Measurements from ENCODE around the gene PRSS36. TPM values are rescaled to one million over a fixed set of nuclear protein-coding genes. Genes with fewer than 3 reads are reported as not detected.

The PRSS36 gene
- total RNA-seq, 1 experiment from 2014 or later: 4.1 TPM

DNA sequence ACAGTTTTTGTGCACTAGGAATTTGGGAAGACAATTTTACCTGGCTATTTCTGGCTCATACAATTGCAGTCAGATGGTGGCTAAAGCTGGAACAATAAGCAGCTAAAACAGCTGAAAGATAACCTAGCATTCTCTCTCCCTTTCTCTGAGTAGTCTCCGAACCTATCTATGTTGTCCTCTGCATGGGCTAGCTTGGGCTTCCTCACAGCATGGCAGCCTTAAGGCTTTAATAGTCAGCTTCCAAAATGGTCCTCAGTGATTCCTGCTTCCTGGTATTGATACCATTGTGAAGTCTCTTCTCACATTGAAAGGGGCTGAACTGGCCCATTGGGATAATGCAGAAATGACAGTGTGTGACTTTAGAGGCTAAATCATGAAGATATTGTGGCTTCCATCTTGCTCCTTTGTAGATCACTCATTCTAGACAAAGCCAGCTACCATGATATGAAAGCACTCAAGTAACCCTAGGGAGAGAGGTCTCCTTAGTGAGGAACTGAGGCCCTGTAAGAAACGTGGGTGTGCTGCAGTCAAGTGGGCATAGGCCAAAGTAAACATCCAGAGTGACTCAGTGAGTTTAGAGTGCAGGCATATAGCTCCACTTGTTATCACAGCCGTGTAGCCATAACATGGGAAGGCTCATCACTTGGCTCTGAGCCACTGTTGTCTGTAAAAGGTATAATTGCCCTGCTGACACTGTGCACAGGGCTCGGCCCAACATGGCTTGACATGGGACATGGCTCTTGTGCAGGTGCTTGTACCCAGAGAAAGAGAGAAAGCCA is 49.8 kb downstream of the PRSS36 start:
- no peaks in the 10 kb centered on the region for H3K4me1 ChIP-seq (replicated peaks; ENCODE audit: insufficient read depth)
- intact Hi-C loops (cut with micrococcal nuclease; ENCODE audit: unreplicated experiment): loop anchor here (10.0 kb wide), 1 partner anchor 285 kb away; no protein-coding TSS in a partner anchor
- no peak overlapping the region for H3K4me2 ChIP-seq
- no peak overlapping the region for H3K4me3 ChIP-seq
- no peaks in the 10 kb centered on the region for H3K9me2 ChIP-seq (ENCODE audit: insufficient read depth)
- peaks cover 27% of the 10 kb centered on the region; the same call in 1 of the 2 replicates for H3F3A ChIP-seq (ENCODE audit: insufficient read depth, low read depth)
- no peaks in the 10 kb centered on the region for H3K36me3 ChIP-seq (ENCODE audit: low read depth)
- no peak overlapping the region for H3K27ac ChIP-seq
- POLR2A ChIA-PET (ENCODE audit: unreplicated experiment): interaction anchor here (0.6 kb wide), 1 partner anchor 15 kb away, joined by 3 read pairs; no protein-coding TSS in a partner anchor
- BruUV-seq (replicated peaks): no TSS peak
- CTCF ChIA-PET: interaction anchor here (0.7 kb wide), 1 partner anchor 274 kb away, joined by 4 read pairs; no protein-coding TSS in a partner anchor
- TF ChIP-seq EZH2 (IDR thresholded peaks at IDR 0.05; ENCODE audit: low read depth): no peak
- TF ChIP-seq CTCF (conservative IDR thresholded peaks at IDR 0.05): no peak
- no peaks in the 10 kb centered on the region for H4K20me1 ChIP-seq (ENCODE audit: insufficient read depth)
- DNase-seq: no peak
- H3K27me3 ChIP-seq (ENCODE audit: insufficient read depth, low read depth): no peaks in the 10 kb centered on the region
- no peak overlapping the region for H2AFZ ChIP-seq
- H3K79me2 ChIP-seq (ENCODE audit: low read depth): no peaks in the 10 kb centered on the region
- no peaks in the 10 kb centered on the region for H3K9me3 ChIP-seq (ENCODE audit: insufficient read depth, low read depth)

DNA sequence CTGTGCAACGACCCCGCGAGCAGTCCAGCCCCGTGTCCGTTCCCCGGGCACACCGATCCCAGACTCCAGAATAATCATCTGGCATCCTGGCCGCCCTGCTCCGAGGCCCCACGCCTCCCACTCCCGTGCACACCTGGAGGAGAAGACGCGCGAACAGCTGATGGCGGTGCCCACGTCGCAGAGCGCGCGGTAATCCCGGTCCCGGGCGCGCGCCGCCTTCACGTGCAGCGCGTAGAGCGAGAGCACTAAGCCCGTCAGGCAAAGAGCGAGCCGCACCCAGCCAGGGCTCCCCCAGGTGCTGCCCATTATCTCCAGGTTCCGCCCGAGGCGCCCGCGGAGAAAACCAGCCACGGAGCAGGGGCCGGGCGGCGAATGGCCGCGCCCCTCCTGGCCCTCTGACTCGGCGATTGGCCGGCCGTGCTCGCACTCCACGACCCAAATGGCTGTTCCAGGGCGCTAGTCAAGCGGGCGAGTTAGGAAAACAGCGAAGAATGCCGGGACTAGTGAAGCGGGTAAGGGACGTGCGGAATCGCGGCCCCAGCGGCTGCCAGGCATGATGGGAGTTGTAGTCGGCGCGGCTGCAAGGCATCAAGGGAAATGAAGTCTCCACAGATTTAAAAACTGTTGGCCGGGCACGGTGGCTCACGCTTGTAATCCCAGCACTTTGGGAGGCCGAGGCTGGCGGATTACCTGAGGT is 55.3 kb downstream of the PRSS36 start, which contains the start of gene VKORC1:
TSS of gene VKORC1 (minus strand) at position 374 of the 697 bp plus-strand sequence. CDS start at position 306, 68 bp downstream.
- Histone ChIP-seq H3K4me1 (replicated peaks; ENCODE audit: insufficient read depth) (0 out of 2 replicates have a peak, but pooled peaks cover 3% of the 10 kb centered on the region), H3K9me3 (ENCODE audit: insufficient read depth, low read depth) (no peaks in the 10 kb centered on the region), H3K36me3 (ENCODE audit: low read depth) (no peaks in the 10 kb centered on the region), H3K27me3 (ENCODE audit: insufficient read depth, low read depth) (no peaks in the 10 kb centered on the region), H3F3A (ENCODE audit: insufficient read depth, low read depth) (peaks cover 24% of the 10 kb centered on the region), H4K20me1 (ENCODE audit: insufficient read depth) (no peaks in the 10 kb centered on the region), H2AFZ (peak within 1 kb of the TSS; percentile 97), H3K4me2 (peak within 1 kb of the TSS; percentile 90), H3K4me3 (peak within 1 kb of the TSS; percentile 71), H3K9me2 (ENCODE audit: insufficient read depth) (no peaks in the 10 kb centered on the region), H3K27ac (peak within 1 kb of the TSS; percentile 35), H3K79me2 (ENCODE audit: low read depth) (peaks cover 4% of the 10 kb centered on the region; the same call in 1 of the 2 replicates)
- no peak for TF ChIP-seq CTCF (conservative IDR thresholded peaks at IDR 0.05)
- TF ChIP-seq EZH2 (IDR thresholded peaks at IDR 0.05; ENCODE audit: low read depth): no peak
- CTCF ChIA-PET: interaction anchor here (0.7 to 1.5 kb wide), 2 partner anchors 63 to 109 kb away, joined by 4 to 5 read pairs; partner anchors contain the start of gene HSD3B7
- DNase-seq: peak; percentile 97 to 99
- intact Hi-C loops (cut with micrococcal nuclease; ENCODE audit: unreplicated experiment): loop anchor here (1.0 to 10.0 kb wide), 5 partner anchors 23 to 290 kb away; partner anchors contain the start of genes HSD3B7, KAT8 and STX4
- BruUV-seq (replicated peaks): no TSS peak
- POLR2A ChIA-PET (ENCODE audit: unreplicated experiment): interaction anchor here (0.8 kb wide), 1 partner anchor 23 kb away, joined by 5 read pairs; the partner anchor contains the start of gene KAT8

- no peaks in the 10 kb centered on the region for H3K36me3 ChIP-seq (ENCODE audit: low read depth)
- POLR2A ChIA-PET (ENCODE audit: unreplicated experiment): interaction anchor here (0.8 kb wide), 1 partner anchor 24 kb away, joined by 5 read pairs; the partner anchor contains the start of gene KAT8
- no peaks in the 10 kb centered on the region for H3K9me2 ChIP-seq (ENCODE audit: insufficient read depth)
- no peaks in the 10 kb centered on the region for H4K20me1 ChIP-seq (ENCODE audit: insufficient read depth)
- H3K4me3 ChIP-seq: peak overlapping the region; percentile 71
- H3K27me3 ChIP-seq (ENCODE audit: insufficient read depth, low read depth): no peaks in the 10 kb centered on the region
- DNase-seq: peak in 1 of 2 experiments; percentile 26
- H3F3A ChIP-seq (ENCODE audit: insufficient read depth, low read depth): peaks cover 24% of the 10 kb centered on the region
- TF ChIP-seq CTCF (conservative IDR thresholded peaks at IDR 0.05) (no peak), EZH2 (IDR thresholded peaks at IDR 0.05; ENCODE audit: low read depth) (no peak)
- CTCF ChIA-PET: interaction anchor here (1.5 kb wide), 1 partner anchor 109 kb away, joined by 5 read pairs; the partner anchor contains the start of gene HSD3B7
- 0 out of 2 replicates have a peak, but pooled peaks cover 3% of the 10 kb centered on the region for H3K4me1 ChIP-seq (replicated peaks; ENCODE audit: insufficient read depth)
- peak overlapping the region; percentile 97 for H2AFZ ChIP-seq
- no TSS peak for BruUV-seq (replicated peaks)
- H3K27ac ChIP-seq: peak overlapping the region; percentile 35
- intact Hi-C loops (cut with micrococcal nuclease; ENCODE audit: unreplicated experiment): loop anchor here (1.0 to 10.0 kb wide), 5 partner anchors 23 to 291 kb away; partner anchors contain the start of genes HSD3B7, KAT8 and STX4
- no peaks in the 10 kb centered on the region for H3K9me3 ChIP-seq (ENCODE audit: insufficient read depth, low read depth)
- peaks cover 4% of the 10 kb centered on the region; the same call in 1 of the 2 replicates for H3K79me2 ChIP-seq (ENCODE audit: low read depth)
- peak overlapping the region; percentile 90 for H3K4me2 ChIP-seq
Observed at GRCh38 chr16:31094088-31094423, 55.8 kb downstream of the PRSS36 start.

Data from PC-9 (cell line).